Hematopoietic multipotent progenitor cell treated with erythropoietin and hydrocortisone succinate and interleukin-3 and kit ligand, for 15 days (in vitro differentiated cells): ENCODE results near the gene ARHGAP24.

Source experiments
- DNase-seq: peaks from one replicate; pipeline ENCODE4 v3.0.0-alpha.2; 2015; ENCODE audit warnings: low spot score

Gene ARHGAP24

GRCh38 chr4:85474818-85475630 is at the start of gene ARHGAP24:
TSS of gene ARHGAP24 (plus strand) at chr4:85475150.
- no peak for DNase-seq

- no peak for DNase-seq
Observed at GRCh38 chr4:85426366-85426765, 48.6 kb upstream of the ARHGAP24 start.

GRCh38 chr4:85427123-85427522 is 47.8 kb upstream of the ARHGAP24 start:
- no peak for DNase-seq

- no peak for DNase-seq
Observed at GRCh38 chr4:85430226-85430625, 44.7 kb upstream of the ARHGAP24 start.

GRCh38 chr4:85430697-85431096 is 44.3 kb upstream of the ARHGAP24 start:
- no peak for DNase-seq

- no peak for DNase-seq
Observed at GRCh38 chr4:85431156-85431555, 43.8 kb upstream of the ARHGAP24 start.

- no peak for DNase-seq
Observed at GRCh38 chr4:85431881-85432485, 43.0 kb upstream of the ARHGAP24 start.

- DNase-seq, result no peak
Observed at GRCh38 chr4:85445050-85445639, 29.8 kb upstream of the ARHGAP24 start.

- no peak for DNase-seq
Observed at GRCh38 chr4:85446141-85446861, 28.6 kb upstream of the ARHGAP24 start.

- no peak for DNase-seq
Observed at GRCh38 chr4:85448906-85449890, 25.8 kb upstream of the ARHGAP24 start.

GRCh38 chr4:85452058-85452731 is 22.8 kb upstream of the ARHGAP24 start:
- no peak for DNase-seq

GRCh38 chr4:85455942-85456341 is 19.0 kb upstream of the ARHGAP24 start:
- no peak for DNase-seq

GRCh38 chr4:85457752-85458467 is 17.0 kb upstream of the ARHGAP24 start:
- DNase-seq, result no peak

GRCh38 chr4:85459736-85460135 is 15.2 kb upstream of the ARHGAP24 start:
- DNase-seq, result no peak

GRCh38 chr4:85474356-85474755 is 594 bp upstream of the ARHGAP24 start:
- DNase-seq, result no peak

GRCh38 chr4:85475631-85476233 is 782 bp downstream of the ARHGAP24 start:
- DNase-seq, result no peak

- no peak for DNase-seq
Observed at GRCh38 chr4:85476381-85476780, 1.4 kb downstream of the ARHGAP24 start.

- DNase-seq, result no peak
Observed at GRCh38 chr4:85477534-85477933, 2.6 kb downstream of the ARHGAP24 start.

- no peak for DNase-seq
Observed at GRCh38 chr4:85478576-85478975, 3.6 kb downstream of the ARHGAP24 start.
